ENCODE results near the gene SCN1A. TPM values are rescaled to one million over a fixed set of nuclear protein-coding genes. Genes with fewer than 3 reads are reported as not detected.

Gene SCN1A
- total and polyA plus RNA-seq, 2 experiments from 2014 or later = 1.2 to 1.3 TPM

DNA sequence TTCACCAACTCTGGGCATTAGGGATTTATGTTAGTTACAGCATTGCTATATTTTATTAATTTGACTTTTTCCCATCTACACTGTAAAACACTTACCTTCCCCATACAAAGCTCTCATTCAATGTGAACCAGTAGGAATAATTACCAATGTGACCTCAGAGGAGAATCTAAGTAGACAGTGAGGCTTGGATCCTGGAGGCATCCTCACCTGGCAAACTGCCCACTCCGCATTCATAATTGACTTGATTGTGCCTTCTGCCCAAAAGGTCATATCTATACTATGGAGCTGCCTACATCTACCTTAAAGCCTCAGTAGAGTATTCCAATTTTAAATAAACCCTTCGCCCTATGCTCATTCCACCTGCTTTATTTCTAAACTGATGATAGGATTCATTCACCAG, 45.4 kb upstream of the SCN1A start (continued):
- TF ChIP-seq JUNB (IDR thresholded peaks at IDR 0.05; ENCODE audit: unreplicated experiment) = no peak
- no peak for TF ChIP-seq ETS1 (IDR thresholded peaks at IDR 0.05)
- TF ChIP-seq REST (IDR thresholded peaks at IDR 0.05; ENCODE audit: unreplicated experiment) = no peak
- TF ChIP-seq CREB1 (CRISPR knock-in tag; IDR thresholded peaks at IDR 0.05; ENCODE audit: low read depth) = no peak
- no peak for TF ChIP-seq ZNF114 (CRISPR knock-in tag; IDR thresholded peaks at IDR 0.05)
- TF ChIP-seq ZNF331 (CRISPR knock-in tag; IDR thresholded peaks at IDR 0.05; ENCODE audit: low read depth) = no peak

GRCh38 chr2:166171216-166171615, 43.4 kb upstream of the SCN1A start:
- Histone ChIP-seq H3F3A (replicated peaks; ENCODE audit: low read depth) (no peaks in the 10 kb centered on the region), H3K36me3 (ENCODE audit: insufficient read depth) (no peaks in the 10 kb centered on the region), H3K9me2 (ENCODE audit: insufficient read depth) (no peaks in the 10 kb centered on the region), H3K4me2 (no peak overlapping the region), H2AFZ (no peak overlapping the region), H4K20me1 (replicated peaks; ENCODE audit: insufficient read depth) (no peaks in the 10 kb centered on the region), H3K27me3 (ENCODE audit: insufficient read depth) (no peaks in the 10 kb centered on the region), H3K79me2 (replicated peaks; ENCODE audit: insufficient read depth) (no peaks in the 10 kb centered on the region), H3K4me3 (no peak overlapping the region), H3K4me1 (ENCODE audit: insufficient read depth) (0 out of 2 replicates have a peak, but pooled peaks cover 5% of the 10 kb centered on the region), H3K27ac (ENCODE audit: low read depth) (no peak overlapping the region)
- no peaks in the 10 kb centered on the region for H3K9me3 Mint-ChIP-seq
- ATAC-seq (no peak), DNase-seq (ENCODE audit: low spot score) (no peak)
- no peak overlapping the region for H3K27ac Mint-ChIP-seq
- TF ChIP-seq ETS1 (IDR thresholded peaks at IDR 0.05) (no peak), NANOG (IDR thresholded peaks at IDR 0.05; ENCODE audit: borderline replicate concordance) (no peak), ZNF114 (CRISPR knock-in tag; IDR thresholded peaks at IDR 0.05) (no peak)
- H3K36me3 Mint-ChIP-seq (ENCODE audit: low read depth) = no peaks in the 10 kb centered on the region
- peaks cover 1% of the 10 kb centered on the region for H3K27me3 Mint-ChIP-seq (ENCODE audit: insufficient read depth, low read depth, poor library complexity)
- no peaks in the 10 kb centered on the region; the same call in 2 of the 3 replicates for H3K4me1 Mint-ChIP-seq
- H3K4me3 Mint-ChIP-seq = no peak overlapping the region

GRCh38 chr2:166170356-166170755, 42.5 kb upstream of the SCN1A start:
- DNase-seq (ENCODE audit: low spot score) = no peak
- Histone ChIP-seq H3K9me2 (ENCODE audit: insufficient read depth) (no peaks in the 10 kb centered on the region), H3K27me3 (ENCODE audit: insufficient read depth) (no peaks in the 10 kb centered on the region), H3K4me2 (no peak overlapping the region), H3K36me3 (ENCODE audit: insufficient read depth) (no peaks in the 10 kb centered on the region), H3K4me3 (no peak overlapping the region), H4K20me1 (replicated peaks; ENCODE audit: insufficient read depth) (no peaks in the 10 kb centered on the region), H3K79me2 (replicated peaks; ENCODE audit: insufficient read depth) (no peaks in the 10 kb centered on the region), H3F3A (replicated peaks; ENCODE audit: low read depth) (no peaks in the 10 kb centered on the region), H3K27ac (ENCODE audit: low read depth) (no peak overlapping the region), H3K4me1 (ENCODE audit: insufficient read depth) (0 out of 2 replicates have a peak, but pooled peaks cover 5% of the 10 kb centered on the region), H2AFZ (peak overlapping the region; percentile 70; the same call in 1 of the 2 replicates)
- no peak for ATAC-seq
- peaks cover 1% of the 10 kb centered on the region for H3K27me3 Mint-ChIP-seq (ENCODE audit: insufficient read depth, low read depth, poor library complexity)
- no peaks in the 10 kb centered on the region for H3K36me3 Mint-ChIP-seq (ENCODE audit: low read depth)
- H3K27ac Mint-ChIP-seq = no peak overlapping the region
- H3K4me3 Mint-ChIP-seq = no peak overlapping the region
- no peak for TF ChIP-seq STAT1 (IDR thresholded peaks at IDR 0.05; ENCODE audit: unreplicated experiment)
- 0 out of 4 replicates have a peak, but pooled peaks of 1 of the 2 experiments have one; percentile 1 for TF ChIP-seq CTCF (conservative IDR thresholded peaks at IDR 0.05; ENCODE audit: low read depth in 2 of 2)
- no peak for TF ChIP-seq CREB1 (CRISPR knock-in tag; IDR thresholded peaks at IDR 0.05; ENCODE audit: low read depth)
- no peaks in the 10 kb centered on the region; the same call in 2 of the 3 replicates for H3K4me1 Mint-ChIP-seq
- no peaks in the 10 kb centered on the region for H3K9me3 Mint-ChIP-seq

Measured in GM23338 (cell line).